ENCODE data around the gene ZNF318.

GRCh38 chr6:43303751-43304331, 65.6 kb downstream of the ZNF318 start:
- TF ChIP-seq SUZ12 (IDR thresholded peaks at IDR 0.05; ENCODE audit: extremely low read depth, insufficient read depth, insufficient read length) (no peak), YY1 (IDR thresholded peaks at IDR 0.05; ENCODE audit: insufficient read depth, insufficient read length) (no peak)
